ENCODE measurements around the gene WDR93. TPM values are rescaled to one million over a fixed set of nuclear protein-coding genes. Genes with fewer than 3 reads are reported as not detected.

The WDR93 gene
- total RNA-seq, 1 experiment from 2014 or later = not detected

- H3K27ac ChIP-seq (ENCODE audit: insufficient read length, low read depth, low read length) = no peak overlapping the region
- Mint-ChIP-seq H3K9me3 (no peaks in the 10 kb centered on the region), H3K27ac (no peak overlapping the region; a peak in 1 of 7 replicates), H3K4me1 (no peaks in the 10 kb centered on the region), H3K4me3 (no peak overlapping the region), H3K27me3 (ENCODE audit: low read depth) (peaks cover 10% of the 10 kb centered on the region), H3K36me3 (ENCODE audit: insufficient read depth in 1 of 3, low read depth in 3 of 3) (no peaks in the 10 kb centered on the region)
- H3K79me1 ChIP-seq (ENCODE audit: insufficient read depth, low read depth, low read length, poor library complexity, severe bottlenecking) = no peaks in the 10 kb centered on the region
- H3K79me2 ChIP-seq (ENCODE audit: insufficient read depth, low read length) = no peaks in the 10 kb centered on the region
- H3K4me2 ChIP-seq (ENCODE audit: insufficient read depth, insufficient read length, low read length) = no peak overlapping the region
- no peaks in the 10 kb centered on the region for H3K4me1 ChIP-seq (ENCODE audit: insufficient read depth, low read length)
- H2AK5ac ChIP-seq (ENCODE audit: insufficient read length, low read length) = no peak overlapping the region
- H3K56ac ChIP-seq (ENCODE audit: insufficient read length, low read depth, low read length) = no peak overlapping the region
- no peak overlapping the region for H2BK15ac ChIP-seq (ENCODE audit: low read depth, low read length)
- no peak overlapping the region for H3K14ac ChIP-seq (ENCODE audit: insufficient read depth, low read length)
- TF ChIP-seq CTCF (conservative IDR thresholded peaks at IDR 0.05) = no peak
- WGBS (ENCODE audit: extremely low coverage, insufficient read length, low lambda C conversion rate) = no CpG with 5 or more reads among the region's 2 CpGs
- H2BK5ac ChIP-seq (ENCODE audit: insufficient read length, low read length) = no peak overlapping the region
- no peak overlapping the region for H3K9ac ChIP-seq (ENCODE audit: extremely low read depth, insufficient read length, low read length)
- H3K27me3 ChIP-seq (ENCODE audit: insufficient read depth, low read length) = no peaks in the 10 kb centered on the region
- no peaks in the 10 kb centered on the region for H3K23me2 ChIP-seq (ENCODE audit: insufficient read length, low read depth, low read length, poor library complexity, severe bottlenecking)
- H4K8ac ChIP-seq (replicated peaks; ENCODE audit: insufficient read length, low read depth, low read length) = no peak overlapping the region
- no peak overlapping the region for H4K5ac ChIP-seq (ENCODE audit: insufficient read length, low read depth, low read length)
- no peak overlapping the region for H2BK120ac ChIP-seq (ENCODE audit: low read depth, low read length, poor library complexity, severe bottlenecking)
- H3K4ac ChIP-seq (ENCODE audit: low read depth, low read length) = no peak overlapping the region
- no peaks in the 10 kb centered on the region for H3K9me3 ChIP-seq (ENCODE audit: control insufficient read depth, low read depth, low read length)
- H3K23ac ChIP-seq (ENCODE audit: insufficient read length, low read depth, low read length) = no peak overlapping the region
- no peak overlapping the region for H2BK12ac ChIP-seq (ENCODE audit: insufficient read length, low read depth, low read length)
- H2AFZ ChIP-seq (ENCODE audit: low read length) = no peak overlapping the region
- no peaks in the 10 kb centered on the region for H4K20me1 ChIP-seq (ENCODE audit: control insufficient read depth, insufficient read depth, insufficient read length)
- H2BK20ac ChIP-seq (ENCODE audit: low read depth, low read length, poor library complexity, severe bottlenecking) = no peak overlapping the region
- no peak overlapping the region for H3T11ph ChIP-seq (ENCODE audit: low read length)
- no peak overlapping the region for H4K91ac ChIP-seq (ENCODE audit: insufficient read length, low read depth, low read length)
- DNase-seq = no peak
- no peak overlapping the region for H3K18ac ChIP-seq (ENCODE audit: insufficient read length, low read depth, low read length)
These were observed 9.5 kb upstream of the WDR93 start for GRCh38 chr15:89681146-89681545.
